Calu3 (cell line): Measurements from ENCODE around the gene B3GNT4. TPM values are rescaled to one million over a fixed set of nuclear protein-coding genes. Genes with fewer than 3 reads are reported as not detected.
"Not testable (repeated sequence)": the region's sequence is repeated elsewhere in the genome, so short reads cannot be mapped to it uniquely, and the experiment has no call there.

ENCODE experiments used
- BruUV-seq: library from RNA; stranded (reverse); fragments of 400-500 nt; replicated peaks from 2 replicates; lab custom pipeline; 2021; lab: Mats Ljungman, UMichigan
- CTCF ChIA-PET: fragments of 300-600 bp; sonication (Branson Sonifier 250); formaldehyde crosslinking; loops from one replicate; lab custom pipeline; 2022; ENCODE audit warnings: antibody characterized with exemption; lab: Charles Lee
- DNase-seq: peaks from one replicate; pipeline ENCODE4 v3.0.0; 2022
- H3K27ac Mint-ChIP-seq: one replicate; pipeline ENCODE4 v1.8.0; 2022; ENCODE audit warnings: mixed read lengths; ENCODE audit not compliant: unreplicated experiment
- H3K27me3 Mint-ChIP-seq: one replicate; pipeline ENCODE4 v1.8.0; 2022; ENCODE audit warnings: mixed read lengths; ENCODE audit not compliant: unreplicated experiment
- H3K36me3 Mint-ChIP-seq: one replicate; pipeline ENCODE4 v1.8.0; 2022; ENCODE audit warnings: mild to moderate bottlenecking, moderate library complexity, mixed read lengths; ENCODE audit not compliant: insufficient read depth, unreplicated experiment
- H3K4me1 Mint-ChIP-seq: one replicate; pipeline ENCODE4 v1.8.0; 2022; ENCODE audit warnings: mild to moderate bottlenecking, low read depth, mixed read lengths; ENCODE audit not compliant: unreplicated experiment
- H3K4me3 Mint-ChIP-seq: one replicate; pipeline ENCODE4 v1.8.0; 2022; ENCODE audit warnings: mild to moderate bottlenecking, low read depth, moderate library complexity, mixed read lengths; ENCODE audit not compliant: unreplicated experiment
- H3K9me3 Mint-ChIP-seq: one replicate; pipeline ENCODE4 v1.8.0; 2022; ENCODE audit warnings: low read depth, mixed read lengths; ENCODE audit not compliant: unreplicated experiment
- intact Hi-C: fragments of 100-400 bp; cut with micrococcal nuclease; formaldehyde crosslinking; loops from one replicate; pipeline ENCODE4 v1.10.0; 2022; ENCODE audit not compliant: unreplicated experiment
- total RNA-seq: library from RNA; stranded (reverse); gene quantifications from 2 replicates; pipeline ENCODE4 v1.2.3, GENCODE V29; 2022
- TF ChIP-seq, protein P1 (sequence below): fragments of 200-600 bp; IDR thresholded peaks from one replicate; pipeline ENCODE4 v1.8.0; 2022; ENCODE audit warnings: antibody characterized with exemption; ENCODE audit not compliant: unreplicated experiment

B3GNT4 gene
- total RNA-seq, 1 experiment from 2014 or later = 0.47 TPM

DNA sequence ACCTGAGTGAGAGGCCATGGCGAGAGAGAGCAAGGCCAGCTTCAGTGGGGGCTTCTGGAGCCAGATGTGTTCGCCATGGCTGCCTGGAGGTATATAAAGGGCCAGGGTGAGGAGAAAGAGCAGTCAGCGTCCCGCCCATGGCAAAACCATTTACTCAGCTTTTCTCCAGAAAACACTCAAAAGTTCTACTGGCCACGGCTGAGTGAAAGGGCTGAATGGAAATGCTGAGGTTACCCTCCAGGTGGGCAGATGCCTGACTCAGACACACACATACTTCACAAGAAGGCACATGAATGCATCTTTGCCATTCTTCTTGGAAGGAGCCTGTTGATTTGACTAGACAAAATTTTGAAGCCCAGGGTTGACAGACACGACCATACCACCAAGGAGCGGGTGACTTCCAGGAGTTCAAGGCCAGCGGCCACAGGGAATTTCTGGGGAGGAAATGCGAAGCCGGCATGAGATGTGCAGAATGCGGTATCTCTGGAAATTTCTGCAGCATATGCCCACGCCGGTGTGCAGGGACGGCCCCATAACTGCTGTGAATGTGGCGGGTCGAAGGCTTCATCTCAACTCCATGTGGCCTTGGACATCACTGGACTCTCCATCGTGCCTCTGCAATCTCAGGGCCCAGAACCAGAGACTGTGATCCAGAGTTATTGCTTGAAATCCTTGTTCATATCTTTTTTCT, 29.2 kb upstream of the B3GNT4 start, which contains the start of gene IL31:
TSS of gene IL31 (minus strand) at position 67 of the 691 bp plus-strand sequence. CDS start at position 18, 49 bp downstream.
- CTCF ChIA-PET = no interaction called here
- no TSS peak for BruUV-seq
- H3K27me3 Mint-ChIP-seq = peaks cover 13% of the 10 kb centered on the region

DNA sequence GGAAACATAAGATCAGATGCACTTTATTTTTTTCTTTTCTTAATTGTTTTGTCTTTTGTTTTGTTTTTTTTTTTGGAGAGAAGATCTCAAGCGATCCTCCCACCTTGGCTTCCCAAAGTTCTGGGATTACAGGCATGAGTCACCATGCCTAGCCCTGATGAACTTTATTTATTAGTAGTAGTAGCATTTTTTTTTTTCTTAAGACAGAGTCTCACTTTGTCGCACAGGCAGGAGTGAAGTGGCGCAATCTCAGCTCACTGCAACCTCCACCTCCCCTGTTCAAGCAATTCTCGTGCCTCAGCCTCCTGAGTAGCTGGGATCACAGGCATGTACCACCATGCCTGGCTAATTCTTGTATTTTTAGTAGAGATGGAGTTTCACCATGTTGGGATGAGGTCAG, 27.0 kb upstream of the B3GNT4 start:
- H3K4me3 Mint-ChIP-seq, BruUV-seq, H3K27ac Mint-ChIP-seq, H3K4me1 Mint-ChIP-seq, DNase-seq, H3K9me3 Mint-ChIP-seq, H3K36me3 Mint-ChIP-seq, intact Hi-C loops: not testable (repeated sequence)
- CTCF ChIA-PET = interaction anchor here (0.6 kb wide), 1 partner anchor 372 kb away, joined by 5 read pairs; no protein-coding TSS in a partner anchor
- peaks cover 13% of the 10 kb centered on the region for H3K27me3 Mint-ChIP-seq

More for the DNA sequence above, 29.2 kb upstream of the B3GNT4 start, which contains the start of gene IL31:
- TF ChIP-seq, protein P1, sequence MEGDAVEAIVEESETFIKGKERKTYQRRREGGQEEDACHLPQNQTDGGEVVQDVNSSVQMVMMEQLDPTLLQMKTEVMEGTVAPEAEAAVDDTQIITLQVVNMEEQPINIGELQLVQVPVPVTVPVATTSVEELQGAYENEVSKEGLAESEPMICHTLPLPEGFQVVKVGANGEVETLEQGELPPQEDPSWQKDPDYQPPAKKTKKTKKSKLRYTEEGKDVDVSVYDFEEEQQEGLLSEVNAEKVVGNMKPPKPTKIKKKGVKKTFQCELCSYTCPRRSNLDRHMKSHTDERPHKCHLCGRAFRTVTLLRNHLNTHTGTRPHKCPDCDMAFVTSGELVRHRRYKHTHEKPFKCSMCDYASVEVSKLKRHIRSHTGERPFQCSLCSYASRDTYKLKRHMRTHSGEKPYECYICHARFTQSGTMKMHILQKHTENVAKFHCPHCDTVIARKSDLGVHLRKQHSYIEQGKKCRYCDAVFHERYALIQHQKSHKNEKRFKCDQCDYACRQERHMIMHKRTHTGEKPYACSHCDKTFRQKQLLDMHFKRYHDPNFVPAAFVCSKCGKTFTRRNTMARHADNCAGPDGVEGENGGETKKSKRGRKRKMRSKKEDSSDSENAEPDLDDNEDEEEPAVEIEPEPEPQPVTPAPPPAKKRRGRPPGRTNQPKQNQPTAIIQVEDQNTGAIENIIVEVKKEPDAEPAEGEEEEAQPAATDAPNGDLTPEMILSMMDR = no peak
- Mint-ChIP-seq H3K9me3 (peaks cover 1% of the 10 kb centered on the region), H3K4me1 (no peaks in the 10 kb centered on the region), H3K36me3 (no peaks in the 10 kb centered on the region), H3K4me3 (no peak within 1 kb of the TSS), H3K27ac (no peak within 1 kb of the TSS)
- intact Hi-C loops = no loop called here
- no peak for DNase-seq

DNA sequence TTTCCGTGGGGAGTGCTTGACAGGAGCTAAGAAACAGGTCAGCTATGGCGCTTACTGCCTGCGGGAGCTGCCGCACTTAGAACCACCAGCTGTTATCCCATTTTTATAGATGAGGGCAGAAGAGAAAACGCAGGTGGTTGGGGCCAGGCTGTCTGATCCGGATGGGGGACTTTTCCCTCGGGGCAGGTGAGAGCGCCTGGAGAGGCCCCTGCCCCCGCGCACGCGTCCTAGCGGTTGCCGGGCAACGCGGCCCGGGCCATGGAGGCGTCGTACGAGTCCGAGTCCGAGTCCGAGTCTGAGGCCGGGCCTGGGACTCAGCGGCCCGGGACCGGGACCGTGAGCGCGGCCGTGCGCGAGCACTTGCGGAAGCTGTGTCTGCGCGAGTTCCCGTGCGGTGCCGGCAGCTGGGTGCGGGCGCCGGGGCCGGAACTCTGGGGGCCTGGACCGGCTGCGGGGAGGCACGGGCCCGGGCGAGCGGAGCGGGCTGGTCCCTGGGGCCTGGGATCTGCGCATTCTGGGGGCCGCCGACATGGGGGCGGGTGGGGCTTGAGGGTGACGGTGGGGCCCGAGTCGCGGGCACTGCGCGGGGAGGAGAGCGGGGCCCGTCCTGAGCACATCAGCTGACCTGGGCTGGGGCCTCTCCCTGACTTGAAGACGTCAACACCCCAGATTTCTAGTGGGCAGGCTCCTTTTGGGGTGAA, 20.5 kb upstream of the B3GNT4 start, which contains the start of gene LRRC43:
TSS of gene LRRC43 (plus strand) at position 237 of the 701 bp plus-strand sequence. CDS start at position 259, 22 bp downstream.
- no TSS peak for BruUV-seq
- intact Hi-C loops = no loop called here
- no peak within 1 kb of the TSS for H3K27ac Mint-ChIP-seq
- H3K4me3 Mint-ChIP-seq = peak within 1 kb of the TSS; percentile 66
- H3K27me3 Mint-ChIP-seq = peaks cover 18% of the 10 kb centered on the region
- H3K9me3 Mint-ChIP-seq = peaks cover 2% of the 10 kb centered on the region
- peaks cover 14% of the 10 kb centered on the region for H3K36me3 Mint-ChIP-seq
- TF ChIP-seq, protein P1 = no peak
- CTCF ChIA-PET = interaction anchor here (0.6 kb wide), 1 partner anchor 29 kb away, joined by 3 read pairs; no protein-coding TSS in a partner anchor
- H3K4me1 Mint-ChIP-seq = no peaks in the 10 kb centered on the region
- peak; percentile 57 for DNase-seq

DNA sequence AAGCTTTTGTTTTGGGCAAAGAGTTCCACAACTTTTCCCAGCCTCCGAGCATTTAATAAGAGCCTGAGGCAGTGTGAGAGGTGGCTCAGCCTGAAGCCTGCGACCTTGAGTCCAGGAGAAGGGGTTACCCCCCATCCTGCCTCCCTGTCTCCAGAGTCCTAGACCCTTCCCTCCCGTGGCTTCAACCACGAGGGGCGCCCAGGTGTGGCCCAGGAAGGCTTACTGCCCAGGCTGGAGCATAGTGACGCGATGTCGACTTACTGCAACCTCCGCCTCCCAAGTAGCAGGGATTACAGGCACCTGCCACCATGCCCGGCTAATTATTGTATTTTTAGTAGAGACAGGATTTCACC, 19.9 kb upstream of the B3GNT4 start:
- Mint-ChIP-seq H3K4me1 (no peaks in the 10 kb centered on the region), H3K4me3 (peak overlapping the region; percentile 66), H3K36me3 (peaks cover 14% of the 10 kb centered on the region), H3K9me3 (peaks cover 2% of the 10 kb centered on the region), H3K27ac (no peak overlapping the region), H3K27me3 (peaks cover 18% of the 10 kb centered on the region)
- TF ChIP-seq, protein P1 = no peak
- CTCF ChIA-PET = no interaction called here
- intact Hi-C loops = no loop called here
- DNase-seq = no peak
- BruUV-seq = no TSS peak
